ENCODE measurements around the gene EAPP. TPM values are rescaled to one million over a fixed set of nuclear protein-coding genes. Genes with fewer than 3 reads are reported as not detected.
"Not testable (repeated sequence)": the region's sequence is repeated elsewhere in the genome, so short reads cannot be mapped to it uniquely, and the experiment has no call there.

The EAPP gene
- total and polyA plus RNA-seq, 2 experiments from 2014 or later = 25.0 to 53.6 TPM

GRCh38 chr14:34478261-34478660, 61.2 kb downstream of the EAPP start:
- no peaks in the 10 kb centered on the region for H3K36me3 ChIP-seq (ENCODE audit: insufficient read depth)
- ATAC-seq (no peak), DNase-seq (ENCODE audit: low spot score) (no peak)
- Mint-ChIP-seq H3K36me3 (ENCODE audit: low read depth) (peaks cover 3% of the 10 kb centered on the region; the same call in 2 of the 3 replicates), H3K27ac (no peak overlapping the region), H3K4me1 (peaks cover 8% of the 10 kb centered on the region; the same call in 2 of the 3 replicates), H3K9me3 (peaks cover 11% of the 10 kb centered on the region), H3K27me3 (ENCODE audit: insufficient read depth, low read depth, poor library complexity) (peaks cover 5% of the 10 kb centered on the region), H3K4me3 (no peak overlapping the region)
- no peak overlapping the region for H3K27ac ChIP-seq (ENCODE audit: low read depth)
- H3K79me2 ChIP-seq (replicated peaks; ENCODE audit: insufficient read depth) = no peaks in the 10 kb centered on the region
- 0 out of 2 replicates have a peak, but pooled peaks cover 4% of the 10 kb centered on the region for H3K9me2 ChIP-seq (ENCODE audit: insufficient read depth)
- H2AFZ ChIP-seq = no peak overlapping the region
- H4K20me1 ChIP-seq (replicated peaks; ENCODE audit: insufficient read depth) = no peaks in the 10 kb centered on the region
- peaks cover 3% of the 10 kb centered on the region for H3K4me1 ChIP-seq (ENCODE audit: insufficient read depth)
- no peaks in the 10 kb centered on the region for H3K27me3 ChIP-seq (ENCODE audit: insufficient read depth)
- H3F3A ChIP-seq (replicated peaks; ENCODE audit: low read depth) = no peaks in the 10 kb centered on the region
- TF ChIP-seq, protein P1, sequence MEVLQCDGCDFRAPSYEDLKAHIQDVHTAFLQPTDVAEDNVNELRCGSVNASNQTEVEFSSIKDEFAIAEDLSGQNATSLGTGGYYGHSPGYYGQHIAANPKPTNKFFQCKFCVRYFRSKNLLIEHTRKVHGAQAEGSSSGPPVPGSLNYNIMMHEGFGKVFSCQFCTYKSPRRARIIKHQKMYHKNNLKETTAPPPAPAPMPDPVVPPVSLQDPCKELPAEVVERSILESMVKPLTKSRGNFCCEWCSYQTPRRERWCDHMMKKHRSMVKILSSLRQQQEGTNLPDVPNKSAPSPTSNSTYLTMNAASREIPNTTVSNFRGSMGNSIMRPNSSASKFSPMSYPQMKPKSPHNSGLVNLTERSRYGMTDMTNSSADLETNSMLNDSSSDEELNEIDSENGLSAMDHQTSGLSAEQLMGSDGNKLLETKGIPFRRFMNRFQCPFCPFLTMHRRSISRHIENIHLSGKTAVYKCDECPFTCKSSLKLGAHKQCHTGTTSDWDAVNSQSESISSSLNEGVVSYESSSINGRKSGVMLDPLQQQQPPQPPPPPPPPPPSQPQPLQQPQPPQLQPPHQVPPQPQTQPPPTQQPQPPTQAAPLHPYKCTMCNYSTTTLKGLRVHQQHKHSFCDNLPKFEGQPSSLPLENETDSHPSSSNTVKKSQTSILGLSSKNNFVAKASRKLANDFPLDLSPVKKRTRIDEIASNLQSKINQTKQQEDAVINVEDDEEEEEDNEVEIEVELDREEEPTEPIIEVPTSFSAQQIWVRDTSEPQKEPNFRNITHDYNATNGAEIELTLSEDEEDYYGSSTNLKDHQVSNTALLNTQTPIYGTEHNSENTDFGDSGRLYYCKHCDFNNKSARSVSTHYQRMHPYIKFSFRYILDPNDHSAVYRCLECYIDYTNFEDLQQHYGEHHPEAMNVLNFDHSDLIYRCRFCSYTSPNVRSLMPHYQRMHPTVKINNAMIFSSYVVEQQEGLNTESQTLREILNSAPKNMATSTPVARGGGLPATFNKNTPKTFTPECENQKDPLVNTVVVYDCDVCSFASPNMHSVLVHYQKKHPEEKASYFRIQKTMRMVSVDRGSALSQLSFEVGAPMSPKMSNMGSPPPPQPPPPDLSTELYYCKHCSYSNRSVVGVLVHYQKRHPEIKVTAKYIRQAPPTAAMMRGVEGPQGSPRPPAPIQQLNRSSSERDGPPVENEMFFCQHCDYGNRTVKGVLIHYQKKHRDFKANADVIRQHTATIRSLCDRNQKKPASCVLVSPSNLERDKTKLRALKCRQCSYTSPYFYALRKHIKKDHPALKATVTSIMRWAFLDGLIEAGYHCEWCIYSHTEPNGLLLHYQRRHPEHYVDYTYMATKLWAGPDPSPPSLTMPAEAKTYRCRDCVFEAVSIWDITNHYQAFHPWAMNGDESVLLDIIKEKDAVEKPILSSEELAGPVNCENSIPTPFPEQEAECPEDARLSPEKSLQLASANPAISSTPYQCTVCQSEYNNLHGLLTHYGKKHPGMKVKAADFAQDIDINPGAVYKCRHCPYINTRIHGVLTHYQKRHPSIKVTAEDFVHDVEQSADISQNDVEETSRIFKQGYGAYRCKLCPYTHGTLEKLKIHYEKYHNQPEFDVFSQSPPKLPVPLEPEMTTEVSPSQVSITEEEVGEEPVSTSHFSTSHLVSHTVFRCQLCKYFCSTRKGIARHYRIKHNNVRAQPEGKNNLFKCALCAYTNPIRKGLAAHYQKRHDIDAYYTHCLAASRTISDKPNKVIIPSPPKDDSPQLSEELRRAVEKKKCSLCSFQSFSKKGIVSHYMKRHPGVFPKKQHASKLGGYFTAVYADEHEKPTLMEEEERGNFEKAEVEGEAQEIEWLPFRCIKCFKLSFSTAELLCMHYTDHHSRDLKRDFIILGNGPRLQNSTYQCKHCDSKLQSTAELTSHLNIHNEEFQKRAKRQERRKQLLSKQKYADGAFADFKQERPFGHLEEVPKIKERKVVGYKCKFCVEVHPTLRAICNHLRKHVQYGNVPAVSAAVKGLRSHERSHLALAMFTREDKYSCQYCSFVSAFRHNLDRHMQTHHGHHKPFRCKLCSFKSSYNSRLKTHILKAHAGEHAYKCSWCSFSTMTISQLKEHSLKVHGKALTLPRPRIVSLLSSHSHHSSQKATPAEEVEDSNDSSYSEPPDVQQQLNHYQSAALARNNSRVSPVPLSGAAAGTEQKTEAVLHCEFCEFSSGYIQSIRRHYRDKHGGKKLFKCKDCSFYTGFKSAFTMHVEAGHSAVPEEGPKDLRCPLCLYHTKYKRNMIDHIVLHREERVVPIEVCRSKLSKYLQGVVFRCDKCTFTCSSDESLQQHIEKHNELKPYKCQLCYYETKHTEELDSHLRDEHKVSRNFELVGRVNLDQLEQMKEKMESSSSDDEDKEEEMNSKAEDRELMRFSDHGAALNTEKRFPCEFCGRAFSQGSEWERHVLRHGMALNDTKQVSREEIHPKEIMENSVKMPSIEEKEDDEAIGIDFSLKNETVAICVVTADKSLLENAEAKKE (CRISPR knock-in tag; IDR thresholded peaks at IDR 0.05) = no peak
- TF ChIP-seq CREB1 (CRISPR knock-in tag; IDR thresholded peaks at IDR 0.05; ENCODE audit: low read depth) (no peak), ZNF114 (CRISPR knock-in tag; IDR thresholded peaks at IDR 0.05) (no peak), EZH2phosphoT487 (IDR thresholded peaks at IDR 0.05; ENCODE audit: unreplicated experiment) (no peak), JUNB (IDR thresholded peaks at IDR 0.05; ENCODE audit: unreplicated experiment) (no peak), STAT1 (IDR thresholded peaks at IDR 0.05; ENCODE audit: unreplicated experiment) (no peak)
- TF ChIP-seq, protein P2, sequence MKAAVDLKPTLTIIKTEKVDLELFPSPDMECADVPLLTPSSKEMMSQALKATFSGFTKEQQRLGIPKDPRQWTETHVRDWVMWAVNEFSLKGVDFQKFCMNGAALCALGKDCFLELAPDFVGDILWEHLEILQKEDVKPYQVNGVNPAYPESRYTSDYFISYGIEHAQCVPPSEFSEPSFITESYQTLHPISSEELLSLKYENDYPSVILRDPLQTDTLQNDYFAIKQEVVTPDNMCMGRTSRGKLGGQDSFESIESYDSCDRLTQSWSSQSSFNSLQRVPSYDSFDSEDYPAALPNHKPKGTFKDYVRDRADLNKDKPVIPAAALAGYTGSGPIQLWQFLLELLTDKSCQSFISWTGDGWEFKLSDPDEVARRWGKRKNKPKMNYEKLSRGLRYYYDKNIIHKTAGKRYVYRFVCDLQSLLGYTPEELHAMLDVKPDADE (IDR thresholded peaks at IDR 0.05) = no peak
- no peak overlapping the region for H3K4me3 ChIP-seq
- H3K4me2 ChIP-seq = no peak overlapping the region

DNA sequence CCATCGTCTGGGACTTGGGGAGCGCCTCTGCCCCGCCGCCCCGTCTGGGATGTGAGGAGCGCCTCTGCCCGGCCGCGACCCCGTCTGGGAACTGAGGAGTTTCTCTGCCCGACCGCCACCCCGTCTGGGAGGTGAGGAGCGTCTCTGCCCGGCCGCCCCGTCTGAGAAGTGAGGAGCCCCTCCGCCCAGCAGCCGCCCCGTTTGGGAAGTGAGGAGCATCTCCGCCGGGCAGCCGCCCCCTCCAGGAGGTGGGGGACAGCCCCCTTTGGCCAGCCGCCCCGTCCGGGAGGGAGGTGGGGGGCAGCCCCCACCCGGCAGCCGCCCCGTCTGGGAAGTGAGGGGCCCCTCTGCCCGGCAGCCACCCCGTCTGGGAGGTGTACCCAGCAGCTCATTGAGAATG, 63.5 kb downstream of the EAPP start:
- H3K36me3 ChIP-seq (ENCODE audit: insufficient read depth); DNase-seq (ENCODE audit: low spot score); H3K27ac ChIP-seq (ENCODE audit: low read depth); H3K4me1 ChIP-seq (ENCODE audit: insufficient read depth); H3K36me3 Mint-ChIP-seq (ENCODE audit: low read depth); ATAC-seq; H3K4me1 Mint-ChIP-seq; H3K4me3 Mint-ChIP-seq; H4K20me1 ChIP-seq (replicated peaks; ENCODE audit: insufficient read depth); H2AFZ ChIP-seq; H3F3A ChIP-seq (replicated peaks; ENCODE audit: low read depth); H3K27me3 ChIP-seq (ENCODE audit: insufficient read depth); H3K79me2 ChIP-seq (replicated peaks; ENCODE audit: insufficient read depth); H3K27ac Mint-ChIP-seq; H3K4me3 ChIP-seq; H3K9me2 ChIP-seq (ENCODE audit: insufficient read depth); H3K4me2 ChIP-seq; H3K27me3 Mint-ChIP-seq (ENCODE audit: insufficient read depth, low read depth, poor library complexity): not testable (repeated sequence)
- peaks cover 11% of the 10 kb centered on the region for H3K9me3 Mint-ChIP-seq
